H1 (cell line): ENCODE results near the gene MYH11. TPM values are rescaled to one million over a fixed set of nuclear protein-coding genes. Genes with fewer than 3 reads are reported as not detected.

Experiments used
- CTCF ChIA-PET: fragments of 300-600 bp; sonication (Branson Sonifier 250); formaldehyde crosslinking; loops from one replicate; lab custom pipeline; 2021; ENCODE audit not compliant: partially characterized antibody; lab: Charles Lee
- POLR2A ChIA-PET: fragments of 300-600 bp; sonication (Branson Sonifier 250); formaldehyde crosslinking; loops from one replicate; lab custom pipeline; 2021; ENCODE audit warnings: inconsistent platforms; ENCODE audit not compliant: partially characterized antibody; lab: Charles Lee
- DNase-seq, 2 experiments: peaks; one replicate each; pipeline versions ENCODE4 v3.0.0 to v3.0.0-alpha.2; 2010 to 2022; ENCODE audit warnings: low spot score in 2 of 2, low read depth in 1 of 2, mixed read lengths in 1 of 2
- FAIRE-seq: peaks from 2 replicates; lab custom pipeline; 2011; peaks lifted over from hg19 to GRCh38; lab: Jason Lieb, UNC
- H2AFZ ChIP-seq: 2 replicates; pipeline ENCODE4 v1.8.1; 2012; ENCODE audit warnings: low read length, inconsistent platforms
- H2AK5ac ChIP-seq: 2 replicates; pipeline ENCODE4 v1.6.1; 2013; ENCODE audit warnings: low read depth, low read length
- H2BK120ac ChIP-seq: replicated peaks from 2 replicates; pipeline ENCODE3; 2013; ENCODE audit warnings: low read depth, low read length, inconsistent platforms
- H2BK12ac ChIP-seq: 2 replicates; pipeline ENCODE4 v1.6.1; 2013; ENCODE audit warnings: low read depth, low read length
- H2BK15ac ChIP-seq: 2 replicates; pipeline ENCODE4 v1.6.1; 2013; ENCODE audit warnings: low read length
- H2BK20ac ChIP-seq: 2 replicates; pipeline ENCODE4 v1.6.1; 2013; ENCODE audit warnings: low read length
- H2BK5ac ChIP-seq: 2 replicates; pipeline ENCODE4 v1.6.1; 2013; ENCODE audit warnings: low read depth, low read length
- H3K14ac ChIP-seq: 2 replicates; pipeline ENCODE4 v1.6.1; 2013; ENCODE audit warnings: inconsistent platforms; ENCODE audit not compliant: insufficient read length
- H3K18ac ChIP-seq: 2 replicates; pipeline ENCODE4 v1.6.1; 2013; ENCODE audit warnings: low read length; ENCODE audit errors: extremely low read depth
- H3K23ac ChIP-seq: 2 replicates; pipeline ENCODE4 v1.6.1; 2013; ENCODE audit warnings: inconsistent platforms; ENCODE audit not compliant: insufficient read length
- H3K23me2 ChIP-seq: 2 replicates; pipeline ENCODE4 v1.6.1; 2013; ENCODE audit warnings: low read depth, low read length
- H3K27ac ChIP-seq: 2 replicates; pipeline ENCODE4 v1.6.1; 2011; ENCODE audit warnings: low read depth, low read length, inconsistent platforms
- H3K27me3 ChIP-seq, 4 experiments: replicated peaks in 1 of 4; 1 replicate in 1 of 4; 2 replicates in 3 of 4; pipeline versions ENCODE4 v1.6.1 to v1.8.1; 2011 to 2013; ENCODE audit warnings: low read length in 3 of 4, mild to moderate bottlenecking in 3 of 4, inconsistent platforms in 2 of 4, mixed read lengths in 2 of 4, moderate library complexity in 1 of 4; ENCODE audit not compliant: control insufficient read depth in 3 of 4, insufficient read depth in 3 of 4; ENCODE audit errors: extremely low read depth in 1 of 4
- H3K36me3 ChIP-seq, 4 experiments: 2 replicates each; pipeline versions ENCODE4 v1.6.1 to v1.8.1; 2011 to 2013; ENCODE audit warnings: mild to moderate bottlenecking in 4 of 4, low read length in 3 of 4, moderate library complexity in 2 of 4, control low read depth in 1 of 4, inconsistent platforms in 1 of 4; ENCODE audit not compliant: insufficient read depth in 4 of 4, control insufficient read depth in 2 of 4
- H3K4ac ChIP-seq: replicated peaks from 2 replicates; pipeline ENCODE3; 2013; ENCODE audit warnings: low read length, low read depth, mixed read lengths, inconsistent platforms; ENCODE audit not compliant: insufficient read length
- H3K4me1 ChIP-seq, 4 experiments: replicated peaks in 1 of 4; 1 replicate in 1 of 4; 2 replicates in 3 of 4; pipeline versions ENCODE4 v1.6.1 to v1.8.1; 2011 to 2013; ENCODE audit warnings: low read length in 3 of 4, inconsistent platforms in 2 of 4, mixed read lengths in 1 of 4; ENCODE audit not compliant: insufficient read depth in 4 of 4, control insufficient read depth in 3 of 4
- H3K4me2 ChIP-seq, 2 experiments: 2 replicates each; pipeline versions ENCODE4 v1.6.1 to v1.8.1; 2011 to 2013; ENCODE audit warnings: low read depth in 2 of 2, low read length in 2 of 2, control low read depth in 1 of 2, inconsistent platforms in 1 of 2, mild to moderate bottlenecking in 1 of 2; ENCODE audit not compliant: insufficient read depth in 1 of 2
- H3K4me3 ChIP-seq, 4 experiments: fragments of 200-600, 300-600 bp in 1 of 4; sonication (generic), shearing (Covaris generic), sonication (Bioruptor Twin) in 1 of 4; 2 replicates each; pipeline versions ENCODE4 v1.5.1 to v1.8.1; 2011 to 2016; ENCODE audit warnings: low read length in 4 of 4, low read depth in 3 of 4, control low read depth in 2 of 4, inconsistent platforms in 2 of 4, mild to moderate bottlenecking in 2 of 4, mixed read lengths in 1 of 4, moderate library complexity in 1 of 4; ENCODE audit not compliant: insufficient read depth in 2 of 4; ENCODE audit errors: extremely low read depth in 1 of 4
- H3K56ac ChIP-seq: replicated peaks from 2 replicates; pipeline ENCODE3; 2013; ENCODE audit warnings: low read depth, mild to moderate bottlenecking, mixed read lengths, low read length, inconsistent platforms; ENCODE audit not compliant: insufficient read length
- H3K79me1 ChIP-seq: 2 replicates; pipeline ENCODE4 v1.6.1; 2013; ENCODE audit warnings: low read depth, low read length, control low read depth
- H3K79me2 ChIP-seq, 2 experiments: 2 replicates each; pipeline versions ENCODE4 v1.6.1 to v1.8.1; 2012 to 2013; ENCODE audit warnings: low read length in 2 of 2, mild to moderate bottlenecking in 2 of 2, inconsistent platforms in 1 of 2; ENCODE audit not compliant: insufficient read depth in 2 of 2, control insufficient read depth in 1 of 2
- H3K9ac ChIP-seq, 4 experiments: replicated peaks in 1 of 4; 1 replicate in 1 of 4; 2 replicates in 3 of 4; pipeline versions ENCODE4 v1.6.1 to v1.8.1; 2011 to 2013; ENCODE audit warnings: low read depth in 3 of 4, low read length in 3 of 4, control low read depth in 2 of 4, mild to moderate bottlenecking in 2 of 4, moderate library complexity in 2 of 4, inconsistent platforms in 1 of 4; ENCODE audit errors: extremely low read depth in 1 of 4
- H3K9me3 ChIP-seq, 2 experiments: 2 replicates each; pipeline versions ENCODE4 v1.6.1 to v1.8.1; 2012 to 2013; ENCODE audit warnings: mild to moderate bottlenecking in 2 of 2, moderate library complexity in 2 of 2, control low read depth in 1 of 2, inconsistent platforms in 1 of 2, low read depth in 1 of 2, low read length in 1 of 2, mixed read lengths in 1 of 2; ENCODE audit not compliant: insufficient read depth in 2 of 2
- H4K20me1 ChIP-seq, 2 experiments: replicated peaks in 1 of 2; 2 replicates each; pipeline versions ENCODE3 to v1.8.1; 2011 to 2013; ENCODE audit warnings: inconsistent platforms in 2 of 2, low read length in 2 of 2, mild to moderate bottlenecking in 1 of 2; ENCODE audit not compliant: insufficient read depth in 2 of 2, control insufficient read depth in 1 of 2
- H4K5ac ChIP-seq: 2 replicates; pipeline ENCODE4 v1.6.1; 2013; ENCODE audit warnings: low read length, low read depth, mixed read lengths, inconsistent platforms; ENCODE audit not compliant: insufficient read length
- H4K8ac ChIP-seq: 2 replicates; pipeline ENCODE4 v1.8.0; 2013; ENCODE audit warnings: mild to moderate bottlenecking, moderate library complexity, low read length, inconsistent platforms; ENCODE audit not compliant: insufficient read depth; ENCODE audit errors: extremely low read depth
- H4K91ac ChIP-seq: replicated peaks from 2 replicates; pipeline ENCODE3; 2013; ENCODE audit warnings: low read length, mixed read lengths, inconsistent platforms; ENCODE audit not compliant: insufficient read length
- WGBS, 2 experiments: shearing (Covaris generic) in 1 of 2; methylation state at CpG; one replicate each; pipeline versions ENCODE4 v1.1.6 to v1.1.7; 2013 to 2015; ENCODE audit warnings: low lambda C conversion rate in 2 of 2, mixed read lengths in 2 of 2, inconsistent platforms in 1 of 2, low coverage in 1 of 2, missing lambda C conversion rate in 1 of 2; ENCODE audit not compliant: insufficient replicate concordance in 2 of 2, insufficient coverage in 1 of 2, insufficient read length in 1 of 2; ENCODE audit errors: extremely low coverage in 1 of 2, missing lambda C conversion rate in 1 of 2; 5-methylcytosine and 5-hydroxymethylcytosine counted together
- polyA plus RNA-seq, 7 experiments: library from polyadenylated mRNA; depleted of rRNA in 3 of 7; stranded (reverse) in 5 of 7; unstranded in 2 of 7; fragments of >200 nt in 5 of 7; fragments of 200-250 nt in 2 of 7; gene quantifications; 1 replicate in 5 of 7; 2 replicates in 1 of 7; 4 replicates in 1 of 7; pipeline versions ENCODE4 v1.2.1 to v1.2.3, GENCODE V29; 2011 to 2013; ENCODE audit warnings: missing spikeins in 2 of 7, mixed read lengths in 2 of 7
- total RNA-seq: library from RNA; stranded (reverse); fragmentation: NEBNext Ultra II Directional; extraction: Animal tissue kit (Norgen Biotek cat#: 25700); gene quantifications from 2 replicates; pipeline ENCODE4 v1.2.1, GENCODE V29; 2021

Gene MYH11
- total and polyA plus RNA-seq, 2 of the 8 experiments (the other 6 are each of a cell fraction or from before 2014, with no cell fraction given), result 0.11 to 0.78 TPM

DNA sequence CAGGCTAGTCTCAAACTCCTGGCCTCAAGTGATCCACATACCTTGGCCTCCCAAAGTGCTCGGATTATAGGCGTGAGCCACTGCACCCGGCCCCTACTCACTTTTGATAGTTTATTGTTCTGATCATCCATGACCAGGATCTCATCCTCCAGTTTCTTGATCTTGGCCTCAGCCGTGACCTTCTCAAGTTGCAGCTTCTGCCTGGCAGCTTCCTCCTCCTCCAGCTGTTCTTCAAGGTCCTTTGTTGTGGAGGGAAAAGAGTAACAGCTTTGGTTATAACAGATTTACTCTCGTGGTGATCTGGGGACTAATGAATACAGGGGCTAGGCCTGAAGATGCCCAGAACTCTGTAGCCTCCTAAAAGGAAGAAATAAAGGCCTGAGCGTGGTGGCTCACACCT lies 116.9 kb downstream of the MYH11 start:
- no peak overlapping the region for H4K8ac ChIP-seq
- no peak overlapping the region for H2BK5ac ChIP-seq
- no peaks in the 10 kb centered on the region for H3K79me2 ChIP-seq
- no peak overlapping the region for H4K91ac ChIP-seq
- no peak overlapping the region for H2BK20ac ChIP-seq
- H4K5ac ChIP-seq, result no peak overlapping the region
- H2AK5ac ChIP-seq, result no peak overlapping the region
- no peak overlapping the region for H3K4me2 ChIP-seq
- no peaks in the 10 kb centered on the region for H3K36me3 ChIP-seq
- H3K27ac ChIP-seq, result no peak overlapping the region
- H4K20me1 ChIP-seq, result no peaks in the 10 kb centered on the region
- DNase-seq (no peak), FAIRE-seq (no peak)
- ChIA-PET CTCF (interaction anchor here (1.0 kb wide), 1 partner anchor 11 kb away, joined by 3 read pairs; no protein-coding TSS in a partner anchor), POLR2A (interaction anchor here (1.1 to 1.9 kb wide), 2 partner anchors 10 to 231 kb away, joined by 3 to 7 read pairs; no protein-coding TSS in a partner anchor)
- no peaks in the 10 kb centered on the region; a peak in 1 of 7 replicates for H3K4me1 ChIP-seq
- no peak overlapping the region for H3K4me3 ChIP-seq
- no peaks in the 10 kb centered on the region for H3K79me1 ChIP-seq
- H3K18ac ChIP-seq, result no peak overlapping the region
- no peak overlapping the region for H2AFZ ChIP-seq
- no peaks in the 10 kb centered on the region for H3K23me2 ChIP-seq
- H3K14ac ChIP-seq, result no peak overlapping the region
- no peaks in the 10 kb centered on the region; a peak in 1 of 4 replicates for H3K9me3 ChIP-seq
- no peak overlapping the region for H3K4ac ChIP-seq
- no peak overlapping the region for H3K9ac ChIP-seq
- no peak overlapping the region for H3K23ac ChIP-seq
- no peak overlapping the region for H3K56ac ChIP-seq
- 94% methylated on average over 6 of the region's 6 CpGs; no CpG with 5 or more reads in 1 of the 2 experiments for WGBS, 2 experiments
- H2BK15ac ChIP-seq, result no peak overlapping the region
- no peak overlapping the region for H2BK12ac ChIP-seq
- H3K27me3 ChIP-seq, result no peaks in the 10 kb centered on the region
- H2BK120ac ChIP-seq, result no peak overlapping the region
